Transverse colon (tissue), 4 donors: Measurements from ENCODE around the gene EGFR. TPM values are rescaled to one million over a fixed set of nuclear protein-coding genes. Genes with fewer than 3 reads are reported as not detected.

Experiments
- DNase-seq: peaks from one replicate; pipeline ENCODE4 v3.0.0-alpha.2; 2019
- H3K27ac ChIP-seq, 4 donors: fragments of 200-600 bp; sonication (generic); 2 replicates each; pipeline ENCODE4 v1.5.1; 2016 to 2018; ENCODE audit warnings: inconsistent platforms in 4 of 4
- H3K27me3 ChIP-seq: fragments of 200-600 bp; sonication (generic); 2 replicates; pipeline ENCODE4 v1.5.1; 2017; ENCODE audit warnings: inconsistent platforms
- H3K36me3 ChIP-seq, 4 donors: fragments of 200-600 bp; sonication (generic); 2 replicates each; pipeline ENCODE4 v1.5.1; 2017 to 2019; ENCODE audit warnings: inconsistent platforms in 4 of 4
- H3K4me1 ChIP-seq, 4 donors: fragments of 200-600 bp; sonication (generic); 2 replicates each; pipeline ENCODE4 v1.5.1; 2017 to 2020; ENCODE audit warnings: inconsistent platforms in 4 of 4
- H3K4me3 ChIP-seq, 4 donors: fragments of 200-600 bp; sonication (generic); 1 replicate in 1 of 4; 2 replicates in 3 of 4; pipeline versions ENCODE4 v1.5.1 to v1.6.1; 2017 to 2019; ENCODE audit warnings: inconsistent platforms in 4 of 4
- H3K9me3 ChIP-seq, 2 donors: fragments of 200-600 bp; sonication (generic); 2 replicates each; pipeline ENCODE4 v1.5.1; 2017 to 2019; ENCODE audit warnings: inconsistent platforms in 2 of 2
- CTCF ChIP-seq, 5 experiments: fragments of 200-600 bp in 3 of 5; fragments of 450-650 bp in 2 of 5; sonication (generic) in 3 of 5; IDR thresholded peaks; 1 replicate in 2 of 5; 2 replicates in 3 of 5; pipeline ENCODE4 v1.5.1; 2016 to 2017; ENCODE audit warnings: antibody characterized with exemption in 5 of 5, inconsistent platforms in 3 of 5, mild to moderate bottlenecking in 2 of 5, moderate library complexity in 1 of 5
- EP300 ChIP-seq: sonication (generic); formaldehyde crosslinking; IDR thresholded peaks from one replicate; pipeline ENCODE4 v1.6.1; 2017; ENCODE audit warnings: antibody characterized with exemption, low read depth
- POLR2A ChIP-seq: fragments of 450-650 bp; IDR thresholded peaks from one replicate; pipeline ENCODE4 v1.6.1; 2016; ENCODE audit warnings: antibody characterized with exemption, mild to moderate bottlenecking, moderate library complexity
- POLR2AphosphoS5 ChIP-seq, 3 donors: sonication (generic); formaldehyde crosslinking; IDR thresholded peaks; one replicate each; pipeline ENCODE4 v1.6.1; 2016; ENCODE audit warnings: antibody characterized with exemption in 3 of 3
- WGBS, 2 donors: methylation state at CpG; one replicate each; pipeline ENCODE4 v1.1.5; 2018; ENCODE audit warnings: low coverage in 1 of 2; 5-methylcytosine and 5-hydroxymethylcytosine counted together
- in situ Hi-C, 4 donors: fragments of 200-750 bp; cut with MboI; loops; one replicate each; pipeline versions ENCODE4 v1.15.0 to v1.15.1; 2017; ENCODE audit warnings: low sequenced_read_pairs in 3 of 4, low pct_ligation_motif_present in 1 of 4, low pct_unique_long_range_greater_than_20kb in 1 of 4
- intact Hi-C: fragments of 100-400 bp; cut with DNase I; formaldehyde crosslinking; loops from one replicate; pipeline ENCODE4 v1.15.1; 2023; ENCODE audit warnings: low total_unique reads
- total RNA-seq, 4 donors: library from RNA; depleted of rRNA; stranded (reverse); fragments of >200 nt; gene quantifications; one replicate each; pipeline ENCODE4 v1.1.0, GENCODE V29; 2016

Gene EGFR
- total RNA-seq, 4 donors from 2014 or later = 40.0 to 85.7 (median 72.9) TPM

DNA sequence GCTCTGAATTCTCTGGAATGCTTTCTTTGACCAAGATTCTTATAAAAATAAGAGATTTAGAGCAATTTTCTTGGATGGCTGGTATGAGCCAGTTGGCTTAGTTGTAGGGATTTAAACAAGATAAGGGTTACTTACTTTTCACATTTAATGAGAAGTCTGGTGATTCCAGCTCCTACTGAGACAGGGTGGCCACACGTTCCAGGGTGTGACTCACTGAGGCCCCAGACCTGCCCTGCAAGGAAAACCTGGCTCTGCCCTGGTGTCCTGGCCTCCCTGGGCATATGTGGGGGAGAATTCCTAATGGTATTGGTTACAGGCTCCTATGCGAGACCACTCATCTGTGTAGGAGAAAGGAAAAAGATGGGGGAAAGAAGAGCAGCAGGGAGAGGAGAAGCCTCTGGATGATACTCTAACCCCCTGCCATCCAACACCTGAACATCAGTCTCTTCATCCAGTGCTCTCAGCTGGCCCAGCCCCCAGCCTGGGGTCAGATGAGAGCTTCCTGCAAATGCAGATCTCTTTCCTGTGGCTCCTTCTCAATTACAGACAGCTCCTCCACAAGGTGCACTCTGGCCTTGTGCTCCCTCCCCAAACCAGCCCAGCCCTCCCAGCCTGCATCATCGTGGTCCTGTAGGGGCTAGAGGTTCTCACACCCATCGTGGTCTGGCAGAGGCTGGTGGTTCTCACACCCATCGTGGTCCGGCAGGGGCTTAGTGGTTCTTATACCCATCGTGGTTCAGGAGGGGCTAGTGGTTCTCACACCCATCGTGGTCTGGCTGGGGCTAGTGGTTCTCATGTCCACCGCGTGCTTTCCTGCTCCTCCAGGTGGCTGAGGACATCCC is 139.9 kb downstream of the EGFR start:
- Histone ChIP-seq H3K9me3 (no peaks in the 10 kb centered on the region), H3K36me3 (peaks cover 0 to 40% (median 7%) of the 10 kb centered on the region in 4 donors), H3K27me3 (no peaks in the 10 kb centered on the region), H3K4me3 (no peak overlapping the region), H3K4me1 (no peaks in the 10 kb centered on the region), H3K27ac (no peak overlapping the region)
- no peak for DNase-seq
- 20 to 85% methylated on average over 1 to 10 of the region's 10 CpGs for WGBS, 2 donors
- in situ Hi-C loops (no loop called here), intact Hi-C loops (no loop called here)
- TF ChIP-seq POLR2AphosphoS5 (IDR thresholded peaks at IDR 0.05) (no peak), EP300 (no peak), POLR2A (no peak), CTCF (IDR thresholded peaks at IDR 0.05) (no peak)

DNA sequence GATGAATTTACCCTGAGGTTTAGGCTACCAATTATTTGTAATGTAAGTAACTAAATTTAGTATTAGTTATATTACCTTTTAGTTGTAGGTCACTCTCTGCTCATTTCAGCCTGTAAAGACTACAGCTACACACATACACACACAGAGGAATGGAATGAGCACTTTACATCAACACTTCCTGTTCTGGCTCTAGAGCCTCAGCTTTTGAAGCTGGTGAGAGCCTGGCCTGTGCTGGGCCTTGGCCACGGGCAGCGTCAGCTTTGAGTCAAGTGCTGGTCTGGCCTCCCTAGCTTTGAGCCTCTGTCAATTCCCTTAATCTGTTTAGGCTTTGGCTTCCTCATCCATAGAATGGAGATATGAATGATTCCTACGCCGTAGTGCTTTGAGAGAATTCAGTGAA is 141.7 kb downstream of the EGFR start:
- peaks cover 0 to 45% (median 7%) of the 10 kb centered on the region in 4 donors for H3K36me3 ChIP-seq
- H3K27me3 ChIP-seq = no peaks in the 10 kb centered on the region
- no peaks in the 10 kb centered on the region for H3K9me3 ChIP-seq
- intact Hi-C loops = no loop called here
- TF ChIP-seq POLR2A (no peak), CTCF (IDR thresholded peaks at IDR 0.05) (no peak), POLR2AphosphoS5 (IDR thresholded peaks at IDR 0.05) (no peak), EP300 (no peak)
- H3K4me3 ChIP-seq = no peak overlapping the region
- H3K4me1 ChIP-seq = no peaks in the 10 kb centered on the region
- no peak overlapping the region for H3K27ac ChIP-seq
- in situ Hi-C loops = no loop called here
- 90% methylated on average over 4 of the region's 4 CpGs; no CpG with 5 or more reads in 1 of the 2 donors for WGBS, 2 donors
- DNase-seq = no peak

- in situ Hi-C loops (no loop called here), intact Hi-C loops (no loop called here)
- Histone ChIP-seq H3K27me3 (no peaks in the 10 kb centered on the region), H3K9me3 (no peaks in the 10 kb centered on the region), H3K4me3 (no peak overlapping the region), H3K36me3 (peaks cover 0 to 46% (median 9%) of the 10 kb centered on the region in 4 donors), H3K4me1 (no peaks in the 10 kb centered on the region), H3K27ac (no peak overlapping the region)
- TF ChIP-seq POLR2A (no peak), POLR2AphosphoS5 (IDR thresholded peaks at IDR 0.05) (no peak), EP300 (no peak), CTCF (IDR thresholded peaks at IDR 0.05) (no peak)
- no peak for DNase-seq
- WGBS, 2 donors = 96 to 100% methylated on average over 1 to 16 of the region's 16 CpGs
Measured at GRCh38 chr7:55161154-55161687, 142.4 kb downstream of the EGFR start.

GRCh38 chr7:55162476-55162875 is 143.7 kb downstream of the EGFR start:
- Histone ChIP-seq H3K27ac (no peak overlapping the region), H3K4me3 (no peak overlapping the region), H3K4me1 (no peaks in the 10 kb centered on the region), H3K36me3 (peaks cover 0 to 35% (median 3%) of the 10 kb centered on the region in 4 donors), H3K27me3 (no peaks in the 10 kb centered on the region), H3K9me3 (no peaks in the 10 kb centered on the region)
- no peak for DNase-seq
- TF ChIP-seq EP300 = no peak
- no peak for TF ChIP-seq POLR2AphosphoS5 (IDR thresholded peaks at IDR 0.05)
- no peak for TF ChIP-seq CTCF (IDR thresholded peaks at IDR 0.05)
- no peak for TF ChIP-seq POLR2A
- WGBS, 2 donors = 83% methylated on average over 2 to 3 of the region's 3 CpGs
- intact Hi-C loops (no loop called here), in situ Hi-C loops (no loop called here)
